Transverse colon (tissue), 3 donors: Measurements from ENCODE around the gene MYL12A.

Experiments used
- EP300 ChIP-seq: sonication (generic); formaldehyde crosslinking; IDR thresholded peaks from one replicate; pipeline ENCODE4 v1.6.1; 2017; ENCODE audit warnings: antibody characterized with exemption, low read depth
- POLR2A ChIP-seq: fragments of 450-650 bp; IDR thresholded peaks from one replicate; pipeline ENCODE4 v1.6.1; 2016; ENCODE audit warnings: antibody characterized with exemption, mild to moderate bottlenecking, moderate library complexity
- TF ChIP-seq, protein P1 (sequence below), 5 experiments: fragments of 200-600 bp in 3 of 5; fragments of 450-650 bp in 2 of 5; sonication (generic) in 3 of 5; IDR thresholded peaks; 1 replicate in 2 of 5; 2 replicates in 3 of 5; pipeline ENCODE4 v1.5.1; 2016 to 2017; ENCODE audit warnings: antibody characterized with exemption in 5 of 5, inconsistent platforms in 3 of 5, mild to moderate bottlenecking in 2 of 5, moderate library complexity in 1 of 5

DNA sequence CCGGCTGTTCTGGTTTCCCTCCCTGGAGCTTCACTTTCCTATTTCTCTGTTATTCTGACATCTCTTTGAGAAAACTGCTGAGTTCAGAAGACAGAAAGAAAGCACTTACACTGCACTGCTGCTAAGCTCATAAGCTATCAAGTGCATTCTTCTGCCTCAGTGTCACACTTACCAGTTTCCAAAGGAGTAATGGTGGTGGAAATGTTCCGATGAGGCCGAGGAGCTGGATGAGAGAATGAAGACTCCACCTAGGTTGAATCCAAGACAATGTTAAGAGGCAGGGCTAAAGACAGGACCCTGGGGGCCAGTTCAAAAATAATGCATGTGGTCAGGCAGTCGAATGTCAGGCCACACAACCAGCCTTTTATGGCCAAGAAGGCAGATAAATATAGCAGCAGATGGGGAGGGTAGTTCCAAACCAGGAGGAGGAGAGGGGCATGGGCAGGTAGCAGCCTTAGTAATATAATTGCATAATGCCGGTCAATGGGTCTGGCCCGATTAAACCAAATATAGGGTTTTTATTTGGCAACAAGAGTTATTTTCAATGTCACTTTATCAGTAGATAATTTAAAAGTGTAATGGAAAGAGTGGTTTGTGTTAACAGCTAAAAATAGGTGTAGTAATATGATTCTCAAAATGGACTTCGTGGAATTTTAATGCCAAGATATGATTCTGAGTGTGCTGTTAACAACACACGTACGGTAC, 27.8 kb upstream of the MYL12A start, which contains the start of gene MYOM1:
- TF ChIP-seq POLR2A (no peak), EP300 (no peak)
- TF ChIP-seq, protein P1, sequence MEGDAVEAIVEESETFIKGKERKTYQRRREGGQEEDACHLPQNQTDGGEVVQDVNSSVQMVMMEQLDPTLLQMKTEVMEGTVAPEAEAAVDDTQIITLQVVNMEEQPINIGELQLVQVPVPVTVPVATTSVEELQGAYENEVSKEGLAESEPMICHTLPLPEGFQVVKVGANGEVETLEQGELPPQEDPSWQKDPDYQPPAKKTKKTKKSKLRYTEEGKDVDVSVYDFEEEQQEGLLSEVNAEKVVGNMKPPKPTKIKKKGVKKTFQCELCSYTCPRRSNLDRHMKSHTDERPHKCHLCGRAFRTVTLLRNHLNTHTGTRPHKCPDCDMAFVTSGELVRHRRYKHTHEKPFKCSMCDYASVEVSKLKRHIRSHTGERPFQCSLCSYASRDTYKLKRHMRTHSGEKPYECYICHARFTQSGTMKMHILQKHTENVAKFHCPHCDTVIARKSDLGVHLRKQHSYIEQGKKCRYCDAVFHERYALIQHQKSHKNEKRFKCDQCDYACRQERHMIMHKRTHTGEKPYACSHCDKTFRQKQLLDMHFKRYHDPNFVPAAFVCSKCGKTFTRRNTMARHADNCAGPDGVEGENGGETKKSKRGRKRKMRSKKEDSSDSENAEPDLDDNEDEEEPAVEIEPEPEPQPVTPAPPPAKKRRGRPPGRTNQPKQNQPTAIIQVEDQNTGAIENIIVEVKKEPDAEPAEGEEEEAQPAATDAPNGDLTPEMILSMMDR (IDR thresholded peaks at IDR 0.05) = no peak
